Urothelium cell line (cell line): ENCODE data around the gene RHBDD3.
A peak's percentile ranks its signal among the peaks of the same experiment; 100 is the strongest.
"Not testable (repeated sequence)": the region's sequence is repeated elsewhere in the genome, so short reads cannot be mapped to it uniquely, and the experiment has no call there.

Experiments
- DNase-seq: peaks from one replicate; pipeline ENCODE4 v3.0.0; 2011; ENCODE audit warnings: low spot score, mixed read lengths
- FAIRE-seq: peaks from 2 replicates; lab custom pipeline; 2011; peaks lifted over from hg19 to GRCh38; lab: Jason Lieb, UNC

Gene RHBDD3

GRCh38 chr22:29219881-29220670 lies 47.7 kb downstream of the RHBDD3 start:
- FAIRE-seq (no peak), DNase-seq (no peak)

GRCh38 chr22:29219409-29219782 lies 48.4 kb downstream of the RHBDD3 start:
- not testable (repeated sequence) for DNase-seq, FAIRE-seq

- no peak for DNase-seq
- no peak for FAIRE-seq
Observed at GRCh38 chr22:29218758-29219408, 48.9 kb downstream of the RHBDD3 start.

GRCh38 chr22:29217827-29218757 lies 49.7 kb downstream of the RHBDD3 start:
- DNase-seq (no peak), FAIRE-seq (no peak)

- FAIRE-seq (no peak), DNase-seq (no peak)
Observed at GRCh38 chr22:29216873-29217666, 50.7 kb downstream of the RHBDD3 start.

GRCh38 chr22:29216011-29216872 lies 51.5 kb downstream of the RHBDD3 start:
- no peak for FAIRE-seq

GRCh38 chr22:29215012-29215860 lies 52.5 kb downstream of the RHBDD3 start:
- FAIRE-seq (no peak), DNase-seq (no peak)

More at GRCh38 chr22:29216011-29216872, 51.5 kb downstream of the RHBDD3 start:
- DNase-seq, result no peak

- DNase-seq (no peak), FAIRE-seq (no peak)
Observed at GRCh38 chr22:29214232-29214631, 53.5 kb downstream of the RHBDD3 start.

GRCh38 chr22:29213493-29213892 lies 54.3 kb downstream of the RHBDD3 start:
- no peak for DNase-seq
- FAIRE-seq, result no peak

- FAIRE-seq, result no peak
- DNase-seq, result no peak
Observed at GRCh38 chr22:29212743-29213142, 55.0 kb downstream of the RHBDD3 start.

GRCh38 chr22:29211466-29211865 lies 56.3 kb downstream of the RHBDD3 start:
- peak; percentile 95 for FAIRE-seq
- DNase-seq, result no peak

- no peak for FAIRE-seq
- no peak for DNase-seq
Observed at GRCh38 chr22:29211066-29211465, 56.7 kb downstream of the RHBDD3 start.
